GM12892 (cell line): ENCODE results near the gene CMTM2.
"Not testable (repeated sequence)": the region's sequence is repeated elsewhere in the genome, so short reads cannot be mapped to it uniquely, and the experiment has no call there.

Source experiments
- DNase-seq: peaks from one replicate; pipeline ENCODE4 v3.0.0; 2011; ENCODE audit not compliant: insufficient read length
- FAIRE-seq: peaks from 2 replicates; lab custom pipeline; 2011; peaks lifted over from hg19 to GRCh38; lab: Jason Lieb, UNC
- POLR2A ChIP-seq: IDR thresholded peaks from 2 replicates; pipeline ENCODE4 v1.6.1; 2011; ENCODE audit warnings: low read depth, low read length, control low read depth
- POLR2AphosphoS5 ChIP-seq: IDR thresholded peaks from 2 replicates; pipeline ENCODE4 v1.6.1; 2011; ENCODE audit warnings: low read depth, low read length, control low read depth
- TAF1 ChIP-seq: IDR thresholded peaks from 2 replicates; pipeline ENCODE4 v1.6.1; 2011; ENCODE audit warnings: low read depth, mild to moderate bottlenecking, control low read depth, low read length, borderline replicate concordance

Gene CMTM2

GRCh38 chr16:66629856-66630255, 50.6 kb downstream of the CMTM2 start:
- DNase-seq (no peak), FAIRE-seq (no peak)
- no peak for TF ChIP-seq POLR2AphosphoS5
- TF ChIP-seq TAF1 = no peak
- no peak for TF ChIP-seq POLR2A

- DNase-seq, FAIRE-seq: not testable (repeated sequence)
These were observed 51.4 kb downstream of the CMTM2 start for GRCh38 chr16:66630561-66631260.

GRCh38 chr16:66631558-66631957, 52.3 kb downstream of the CMTM2 start:
- FAIRE-seq, DNase-seq: not testable (repeated sequence)

- DNase-seq = no peak
- no peak for FAIRE-seq
- TF ChIP-seq POLR2AphosphoS5 (no peak), POLR2A (no peak), TAF1 (no peak)
These were observed 55.4 kb downstream of the CMTM2 start for GRCh38 chr16:66634527-66635196.

- no peak for FAIRE-seq
These were observed 56.1 kb downstream of the CMTM2 start for GRCh38 chr16:66635406-66635805.

GRCh38 chr16:66636199-66636598, 56.9 kb downstream of the CMTM2 start:
- no peak for TF ChIP-seq POLR2AphosphoS5
- no peak for TF ChIP-seq POLR2A
- no peak for TF ChIP-seq TAF1
- DNase-seq (no peak), FAIRE-seq (no peak)

More at GRCh38 chr16:66635406-66635805, 56.1 kb downstream of the CMTM2 start:
- DNase-seq = no peak
- TF ChIP-seq POLR2AphosphoS5 (no peak), POLR2A (no peak), TAF1 (no peak)

GRCh38 chr16:66637806-66638205, 58.5 kb downstream of the CMTM2 start:
- DNase-seq (no peak), FAIRE-seq (no peak)
- TF ChIP-seq TAF1 (no peak), POLR2AphosphoS5 (no peak), POLR2A (no peak)
